HG03521 (cell line): ENCODE data around the gene QRSL1.
"Not testable (repeated sequence)": the region's sequence is repeated elsewhere in the genome, so short reads cannot be mapped to it uniquely, and the experiment has no call there.

ENCODE experiments used
- ATAC-seq: cut with Tn5 transposase; IDR thresholded peaks from one replicate; pipeline ENCODE4 v1.9.1; 2021; ENCODE audit warnings: mild to moderate bottlenecking, moderate library complexity; ENCODE audit not compliant: unreplicated experiment

The QRSL1 gene, protein sequence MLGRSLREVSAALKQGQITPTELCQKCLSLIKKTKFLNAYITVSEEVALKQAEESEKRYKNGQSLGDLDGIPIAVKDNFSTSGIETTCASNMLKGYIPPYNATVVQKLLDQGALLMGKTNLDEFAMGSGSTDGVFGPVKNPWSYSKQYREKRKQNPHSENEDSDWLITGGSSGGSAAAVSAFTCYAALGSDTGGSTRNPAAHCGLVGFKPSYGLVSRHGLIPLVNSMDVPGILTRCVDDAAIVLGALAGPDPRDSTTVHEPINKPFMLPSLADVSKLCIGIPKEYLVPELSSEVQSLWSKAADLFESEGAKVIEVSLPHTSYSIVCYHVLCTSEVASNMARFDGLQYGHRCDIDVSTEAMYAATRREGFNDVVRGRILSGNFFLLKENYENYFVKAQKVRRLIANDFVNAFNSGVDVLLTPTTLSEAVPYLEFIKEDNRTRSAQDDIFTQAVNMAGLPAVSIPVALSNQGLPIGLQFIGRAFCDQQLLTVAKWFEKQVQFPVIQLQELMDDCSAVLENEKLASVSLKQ

GRCh38 chr6:106629103-106629858 lies at the start of gene QRSL1, which contains the start of gene RTN4IP1:
TSS of gene QRSL1 (plus strand) at chr6:106629578. CDS start at chr6:106629682, 104 bp downstream.
TSS of gene RTN4IP1 (minus strand) at chr6:106629498. CDS start at chr6:106629021, 477 bp downstream.
- peak; percentile 78 for ATAC-seq

DNA sequence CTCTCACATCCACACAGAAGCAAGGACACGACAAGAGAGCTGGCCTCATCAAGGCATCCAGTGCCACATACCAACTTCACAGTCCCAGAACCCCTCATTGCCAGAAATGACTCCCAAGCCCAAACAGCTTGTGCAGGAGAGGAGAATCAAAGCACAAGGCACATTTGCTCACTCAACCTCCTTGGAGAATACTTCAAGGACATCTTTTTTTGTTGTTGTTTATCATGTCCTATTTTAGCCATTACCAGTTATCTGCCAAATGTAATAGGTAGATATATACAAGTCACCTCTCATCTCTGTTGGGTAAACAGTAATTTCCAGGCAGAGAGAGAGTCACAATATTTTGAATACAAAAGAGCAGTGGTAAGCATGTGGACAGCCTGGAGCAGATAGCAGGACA lies 47.9 kb upstream of the QRSL1 start:
- no peak for ATAC-seq

DNA sequence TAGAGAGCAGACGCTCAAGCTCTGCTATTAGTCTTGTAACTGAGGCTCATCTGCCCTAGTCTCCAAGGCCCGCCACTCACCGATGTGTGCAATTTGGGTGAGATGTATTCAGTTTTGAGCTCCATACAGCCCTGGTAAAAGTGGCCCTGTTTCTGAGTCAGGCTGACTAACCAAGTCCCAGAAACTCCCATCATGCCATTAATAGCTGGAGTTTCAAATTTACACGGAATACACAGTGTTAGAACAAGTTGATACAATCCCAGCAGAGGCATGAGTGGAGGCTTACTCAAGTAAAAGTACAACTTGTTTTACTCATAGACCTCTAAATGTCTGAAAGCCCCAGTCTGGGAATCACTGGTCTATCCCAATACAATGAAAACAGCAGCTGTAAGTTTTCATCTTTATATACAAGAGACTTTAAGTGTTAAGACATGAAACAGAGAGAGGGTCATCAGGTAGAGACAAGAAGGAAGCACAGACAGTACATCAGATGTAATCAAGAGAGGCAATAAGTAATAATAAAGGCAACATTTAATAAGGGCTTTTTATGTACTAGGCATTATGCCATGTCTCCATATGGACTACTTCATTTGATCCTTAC lies 42.5 kb upstream of the QRSL1 start:
- no peak for ATAC-seq

DNA sequence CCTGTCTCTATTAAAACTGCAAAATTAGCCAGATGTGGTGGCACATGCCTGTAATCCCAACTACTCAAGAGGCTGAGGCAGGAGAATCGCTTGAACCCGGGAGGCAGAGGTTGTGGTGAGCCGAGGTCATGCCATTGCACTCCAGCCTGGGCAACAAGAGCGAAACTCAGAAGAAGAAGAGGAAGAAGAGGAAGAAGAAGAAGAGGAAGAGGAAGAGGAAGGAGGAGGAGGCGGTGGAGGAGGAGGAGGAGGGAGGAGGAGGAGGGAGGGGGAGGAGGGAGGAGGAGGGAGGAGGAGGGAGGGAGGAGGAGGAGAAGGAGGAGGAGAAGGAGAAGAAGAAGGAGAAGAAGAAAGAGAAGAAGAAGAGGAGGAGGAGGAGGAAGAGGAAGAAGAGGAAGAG lies 40.4 kb upstream of the QRSL1 start:
- ATAC-seq: not testable (repeated sequence)

GRCh38 chr6:106591111-106591825 lies 38.1 kb upstream of the QRSL1 start:
- no peak for ATAC-seq

- no peak for ATAC-seq
These were observed 29.9 kb upstream of the QRSL1 start for GRCh38 chr6:106599440-106599839.

GRCh38 chr6:106600329-106600728 lies 29.0 kb upstream of the QRSL1 start:
- ATAC-seq: no peak

DNA sequence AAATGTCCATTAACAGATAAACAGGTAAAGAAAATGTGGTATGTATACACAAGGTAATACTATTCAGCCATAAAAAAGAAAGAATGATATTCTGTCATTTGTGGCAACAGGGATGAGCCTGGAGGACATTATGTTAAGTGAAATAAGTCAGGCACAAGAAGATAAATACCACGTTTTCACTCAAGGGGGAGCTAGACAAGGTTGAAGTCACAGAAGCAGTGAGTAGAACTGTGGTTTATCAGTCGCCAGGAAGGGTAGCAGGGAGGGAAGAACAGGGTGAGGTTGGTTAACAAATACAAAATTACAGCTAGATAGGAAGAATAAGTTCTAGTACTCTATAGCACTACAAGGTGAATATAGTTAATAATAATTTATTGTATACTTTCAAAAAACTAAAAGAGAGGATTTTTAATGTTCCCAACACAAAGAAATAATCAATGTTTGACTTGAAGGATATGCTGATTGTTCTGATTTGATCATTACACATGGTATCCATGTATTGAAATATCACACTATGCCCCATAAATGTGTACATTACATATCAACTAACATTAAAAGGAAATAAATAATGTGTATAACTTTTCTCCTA lies 21.2 kb upstream of the QRSL1 start:
- ATAC-seq: no peak

GRCh38 chr6:106609699-106610098 lies 19.7 kb upstream of the QRSL1 start:
- ATAC-seq: no peak

- no peak for ATAC-seq
These were observed 18.3 kb upstream of the QRSL1 start for GRCh38 chr6:106611030-106611429.

- no peak for ATAC-seq
These were observed 16.5 kb upstream of the QRSL1 start for GRCh38 chr6:106612671-106613416.

- ATAC-seq: no peak
These were observed 15.8 kb upstream of the QRSL1 start for GRCh38 chr6:106613590-106613989.

- no peak for ATAC-seq
These were observed 15.2 kb upstream of the QRSL1 start for GRCh38 chr6:106614166-106614565.

GRCh38 chr6:106614592-106615257 lies 14.7 kb upstream of the QRSL1 start:
- ATAC-seq: no peak

DNA sequence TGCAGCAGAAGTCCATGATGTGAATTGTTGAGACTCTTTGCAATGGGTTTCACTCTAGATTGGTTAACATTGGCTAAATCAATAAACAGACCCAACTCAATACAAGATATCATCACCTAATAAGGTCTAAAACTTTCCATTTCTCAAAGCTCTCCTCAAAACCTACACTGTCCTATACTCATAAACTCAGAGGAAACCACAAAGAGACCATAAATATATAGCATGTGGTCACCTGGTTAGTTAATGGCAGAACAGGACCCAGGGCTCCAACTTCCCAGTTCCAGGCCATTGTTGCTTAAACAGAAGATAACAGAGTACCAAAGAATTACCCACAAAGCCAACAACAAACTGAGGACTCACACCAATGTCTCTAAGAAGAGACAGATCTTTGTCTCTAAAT lies 12.1 kb upstream of the QRSL1 start:
- ATAC-seq: no peak

GRCh38 chr6:106617857-106618256 lies 11.5 kb upstream of the QRSL1 start:
- no peak for ATAC-seq

- ATAC-seq: no peak
These were observed 11.1 kb upstream of the QRSL1 start for GRCh38 chr6:106618324-106618723.

DNA sequence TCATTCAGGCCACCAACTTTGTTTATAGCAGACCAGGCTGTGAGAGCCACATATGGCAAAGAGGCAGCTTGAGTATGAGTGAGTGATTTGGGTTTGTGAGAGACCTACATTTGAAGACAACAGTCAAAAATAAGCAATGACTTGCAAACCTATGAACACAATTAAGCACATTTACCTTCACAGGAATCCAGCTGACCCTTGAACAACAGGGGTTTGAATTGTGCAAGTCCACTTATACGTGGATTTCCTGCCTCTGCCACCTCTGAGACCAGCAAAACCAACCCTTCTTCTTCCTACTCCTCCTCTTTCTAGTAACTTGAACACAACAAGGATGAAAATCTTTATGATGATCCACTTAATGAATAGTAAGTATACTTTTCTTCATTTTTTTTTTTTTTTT lies 10.2 kb upstream of the QRSL1 start:
- ATAC-seq: no peak
